Measurements from ENCODE around the gene LAMC2. TPM values are rescaled to one million over a fixed set of nuclear protein-coding genes. Genes with fewer than 3 reads are reported as not detected.

LAMC2 gene
- total RNA-seq, 1 experiment from 2014 or later = 642 TPM

DNA sequence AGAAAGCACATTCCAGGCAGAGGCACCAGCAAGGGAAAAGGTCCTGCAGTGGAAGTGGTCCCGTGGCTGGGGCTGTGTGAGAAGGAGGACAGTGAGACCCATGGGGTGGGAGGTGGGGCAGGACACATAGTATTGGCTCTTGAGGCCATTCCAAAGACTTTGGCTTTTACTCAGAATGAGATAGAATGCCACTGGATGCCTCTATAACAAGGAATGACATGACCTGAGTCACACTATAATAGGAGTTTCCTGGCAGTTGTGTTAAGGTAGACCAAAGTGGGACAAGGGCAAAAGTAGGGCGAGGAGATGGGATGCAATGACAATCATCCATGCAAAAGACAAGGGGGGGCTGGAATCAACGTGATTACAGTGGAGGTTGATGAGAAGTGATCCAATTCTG is 24.7 kb upstream of the LAMC2 start:
- H3K4me3 Mint-ChIP-seq (ENCODE audit: low read depth, unreplicated experiment) = no peak overlapping the region
- intact Hi-C loops (cut with micrococcal nuclease; ENCODE audit: unreplicated experiment) = loop anchor here (5.0 kb wide), 1 partner anchor 189 kb away; no protein-coding TSS in a partner anchor
- CTCF ChIA-PET = no interaction called here
- no peaks in the 10 kb centered on the region for H3K27me3 Mint-ChIP-seq (ENCODE audit: unreplicated experiment)
- DNase-seq = no peak
- peaks cover 20% of the 10 kb centered on the region for H3K4me1 Mint-ChIP-seq (ENCODE audit: low read depth, unreplicated experiment)
- BruUV-seq (replicated peaks) = no TSS peak
- H3K36me3 Mint-ChIP-seq (ENCODE audit: insufficient read depth, unreplicated experiment) = no peaks in the 10 kb centered on the region
- no peak overlapping the region for H3K27ac Mint-ChIP-seq (ENCODE audit: unreplicated experiment)
- TF ChIP-seq, protein P1, sequence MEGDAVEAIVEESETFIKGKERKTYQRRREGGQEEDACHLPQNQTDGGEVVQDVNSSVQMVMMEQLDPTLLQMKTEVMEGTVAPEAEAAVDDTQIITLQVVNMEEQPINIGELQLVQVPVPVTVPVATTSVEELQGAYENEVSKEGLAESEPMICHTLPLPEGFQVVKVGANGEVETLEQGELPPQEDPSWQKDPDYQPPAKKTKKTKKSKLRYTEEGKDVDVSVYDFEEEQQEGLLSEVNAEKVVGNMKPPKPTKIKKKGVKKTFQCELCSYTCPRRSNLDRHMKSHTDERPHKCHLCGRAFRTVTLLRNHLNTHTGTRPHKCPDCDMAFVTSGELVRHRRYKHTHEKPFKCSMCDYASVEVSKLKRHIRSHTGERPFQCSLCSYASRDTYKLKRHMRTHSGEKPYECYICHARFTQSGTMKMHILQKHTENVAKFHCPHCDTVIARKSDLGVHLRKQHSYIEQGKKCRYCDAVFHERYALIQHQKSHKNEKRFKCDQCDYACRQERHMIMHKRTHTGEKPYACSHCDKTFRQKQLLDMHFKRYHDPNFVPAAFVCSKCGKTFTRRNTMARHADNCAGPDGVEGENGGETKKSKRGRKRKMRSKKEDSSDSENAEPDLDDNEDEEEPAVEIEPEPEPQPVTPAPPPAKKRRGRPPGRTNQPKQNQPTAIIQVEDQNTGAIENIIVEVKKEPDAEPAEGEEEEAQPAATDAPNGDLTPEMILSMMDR (IDR thresholded peaks at IDR 0.05; ENCODE audit: unreplicated experiment) = no peak
- no peaks in the 10 kb centered on the region for H3K9me3 Mint-ChIP-seq (ENCODE audit: low read depth, unreplicated experiment)

DNA sequence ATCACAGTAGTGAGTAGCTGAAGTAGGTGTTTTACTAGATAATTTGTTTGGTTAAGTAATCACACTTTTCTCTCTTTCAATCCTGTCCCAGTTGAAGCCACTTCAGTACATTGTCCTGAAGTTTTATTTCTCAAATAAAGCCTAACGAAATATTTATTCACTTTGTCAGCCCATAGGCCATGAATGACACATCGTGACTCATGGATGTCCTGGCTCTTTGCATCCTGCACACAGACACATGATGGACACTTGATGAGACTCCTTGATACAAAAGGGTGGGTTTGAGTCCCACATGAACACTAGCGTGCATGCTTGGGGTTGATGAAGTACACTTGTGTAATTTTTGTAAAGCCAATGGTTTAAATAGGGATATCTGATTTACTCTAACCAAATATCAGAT is 22.7 kb upstream of the LAMC2 start:
- CTCF ChIA-PET = interaction anchor here (0.6 to 1.7 kb wide), 4 partner anchors 17 to 356 kb away, joined by 3 to 7 read pairs (median 4); no protein-coding TSS in a partner anchor
- H3K27me3 Mint-ChIP-seq (ENCODE audit: unreplicated experiment) = no peaks in the 10 kb centered on the region
- H3K4me1 Mint-ChIP-seq (ENCODE audit: low read depth, unreplicated experiment) = peaks cover 25% of the 10 kb centered on the region
- H3K4me3 Mint-ChIP-seq (ENCODE audit: low read depth, unreplicated experiment) = no peak overlapping the region
- intact Hi-C loops (cut with micrococcal nuclease; ENCODE audit: unreplicated experiment) = loop anchor here (5.0 kb wide), 1 partner anchor 191 kb away; no protein-coding TSS in a partner anchor
- TF ChIP-seq, protein P1 (IDR thresholded peaks at IDR 0.05; ENCODE audit: unreplicated experiment) = no peak
- H3K27ac Mint-ChIP-seq (ENCODE audit: unreplicated experiment) = no peak overlapping the region
- BruUV-seq (replicated peaks) = no TSS peak
- no peaks in the 10 kb centered on the region for H3K36me3 Mint-ChIP-seq (ENCODE audit: insufficient read depth, unreplicated experiment)
- H3K9me3 Mint-ChIP-seq (ENCODE audit: low read depth, unreplicated experiment) = no peaks in the 10 kb centered on the region
- peak; percentile 63 for DNase-seq

DNA sequence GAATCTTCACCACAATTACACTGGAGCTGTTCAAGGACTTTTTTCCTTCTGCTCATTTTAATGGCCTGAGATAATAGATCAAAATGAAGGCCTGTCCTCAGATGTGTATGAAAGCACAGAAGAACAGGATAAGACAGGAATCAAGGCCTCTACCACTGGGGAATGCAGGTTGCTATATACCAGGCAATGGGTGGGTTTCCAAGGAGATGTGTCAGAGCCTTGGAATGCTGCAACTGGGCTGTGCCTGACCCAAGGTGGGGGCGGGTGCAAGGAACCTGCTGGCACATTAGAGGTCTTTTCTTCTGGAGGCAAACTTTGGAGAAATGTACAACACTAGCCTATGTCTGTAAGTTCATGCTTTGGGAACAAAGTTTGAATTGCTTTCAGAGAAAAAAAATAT is 21.7 kb upstream of the LAMC2 start:
- BruUV-seq (replicated peaks) = no TSS peak
- TF ChIP-seq, protein P1 (IDR thresholded peaks at IDR 0.05; ENCODE audit: unreplicated experiment) = no peak

DNA sequence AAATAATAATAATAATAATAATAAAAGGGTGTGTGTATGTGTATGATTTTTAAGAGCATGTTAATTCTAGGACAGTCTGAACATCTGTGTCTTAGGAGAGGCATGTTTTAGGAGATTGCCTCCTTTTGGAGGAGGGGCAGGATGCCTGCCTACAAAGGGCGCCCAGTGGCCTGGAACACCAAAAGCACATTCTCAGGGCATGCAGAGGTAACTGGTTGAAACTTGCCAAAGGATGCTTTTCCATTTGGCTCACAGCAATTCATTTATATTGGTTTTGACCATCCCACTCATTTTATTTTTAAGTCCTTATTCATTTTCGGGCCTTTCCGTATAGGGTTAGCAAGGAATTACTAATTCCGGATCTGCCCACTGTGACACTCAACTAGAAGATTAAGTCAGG is 21.1 kb upstream of the LAMC2 start:
- H3K27ac Mint-ChIP-seq (ENCODE audit: unreplicated experiment) = no peak overlapping the region
- no peak for DNase-seq
- intact Hi-C loops (cut with micrococcal nuclease; ENCODE audit: unreplicated experiment) = loop anchor here (1.0 to 5.0 kb wide), 2 partner anchors 15 to 193 kb away; no protein-coding TSS in a partner anchor

More for the DNA sequence above, 21.7 kb upstream of the LAMC2 start:
- Mint-ChIP-seq H3K36me3 (ENCODE audit: insufficient read depth, unreplicated experiment) (no peaks in the 10 kb centered on the region), H3K9me3 (ENCODE audit: low read depth, unreplicated experiment) (no peaks in the 10 kb centered on the region), H3K4me3 (ENCODE audit: low read depth, unreplicated experiment) (peak overlapping the region; percentile 18), H3K27me3 (ENCODE audit: unreplicated experiment) (no peaks in the 10 kb centered on the region), H3K27ac (ENCODE audit: unreplicated experiment) (no peak overlapping the region), H3K4me1 (ENCODE audit: low read depth, unreplicated experiment) (peaks cover 23% of the 10 kb centered on the region)
- peak; percentile 93 for DNase-seq
- CTCF ChIA-PET = interaction anchor here (1.6 to 1.7 kb wide), 2 partner anchors 16 to 60 kb away, joined by 3 to 7 read pairs; no protein-coding TSS in a partner anchor
- intact Hi-C loops (cut with micrococcal nuclease; ENCODE audit: unreplicated experiment) = loop anchor here (1.0 to 5.0 kb wide), 2 partner anchors 16 to 192 kb away; no protein-coding TSS in a partner anchor

More for the DNA sequence above, 21.1 kb upstream of the LAMC2 start:
- Mint-ChIP-seq H3K27me3 (ENCODE audit: unreplicated experiment) (no peaks in the 10 kb centered on the region), H3K36me3 (ENCODE audit: insufficient read depth, unreplicated experiment) (no peaks in the 10 kb centered on the region), H3K4me3 (ENCODE audit: low read depth, unreplicated experiment) (no peak overlapping the region), H3K9me3 (ENCODE audit: low read depth, unreplicated experiment) (no peaks in the 10 kb centered on the region), H3K4me1 (ENCODE audit: low read depth, unreplicated experiment) (peaks cover 18% of the 10 kb centered on the region)
- TF ChIP-seq, protein P1 (IDR thresholded peaks at IDR 0.05; ENCODE audit: unreplicated experiment) = no peak
- no TSS peak for BruUV-seq (replicated peaks)
- CTCF ChIA-PET = no interaction called here
